Measurements from ENCODE around the gene CLTCL1.

Gene CLTCL1

DNA sequence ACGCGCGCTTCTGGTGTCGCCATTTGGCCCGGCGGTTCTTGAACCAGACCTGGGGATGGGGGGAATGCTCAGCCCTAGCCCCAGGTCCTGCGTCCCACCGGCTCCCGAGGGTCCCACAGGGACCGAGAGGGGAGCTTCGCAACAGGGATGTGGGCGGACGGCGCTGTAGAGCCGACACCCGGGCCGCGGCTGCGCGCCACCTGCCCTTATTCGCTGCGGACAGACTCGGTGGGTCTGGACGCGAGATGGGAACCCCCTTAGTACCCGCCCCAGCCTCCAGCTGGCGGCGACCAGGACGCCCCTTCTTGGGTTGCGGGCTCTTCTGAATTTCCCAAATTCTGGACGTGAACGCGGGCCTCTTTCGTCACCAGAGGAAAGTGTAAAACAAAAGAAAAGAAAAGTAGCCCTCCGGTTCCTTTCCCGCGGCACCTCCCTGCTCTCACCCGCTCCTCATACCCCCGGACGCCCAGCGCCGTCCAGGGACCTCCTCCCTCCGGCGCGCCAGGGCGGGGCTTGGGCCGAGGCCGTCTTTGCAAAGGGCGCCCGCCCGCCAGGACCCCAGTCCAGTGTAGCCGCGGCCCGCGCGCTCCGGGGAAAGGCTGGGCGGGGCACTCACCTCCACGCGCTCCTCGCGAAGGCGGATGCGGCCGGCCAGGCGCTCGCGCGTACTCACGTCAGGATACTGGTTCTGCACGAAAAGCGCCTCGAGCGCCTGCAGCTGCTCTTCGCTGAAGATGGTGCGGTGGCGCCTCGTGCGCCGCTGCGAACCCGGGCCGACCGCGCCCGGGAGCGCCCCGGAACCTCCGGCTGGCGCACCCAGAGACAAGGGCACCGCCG is 142.3 kb downstream of the CLTCL1 start:
- DNase-seq: no peak

GRCh38 chr22:19148417-19149046 is 143.0 kb downstream of the CLTCL1 start:
- no peak for DNase-seq

- no peak for DNase-seq
These were observed 144.2 kb downstream of the CLTCL1 start for GRCh38 chr22:19147195-19147780.

GRCh38 chr22:19146215-19146968 is 145.1 kb downstream of the CLTCL1 start:
- no peak for DNase-seq

GRCh38 chr22:19143967-19144400 is 147.5 kb downstream of the CLTCL1 start:
- no peak for DNase-seq

- DNase-seq: no peak
These were observed 148.3 kb downstream of the CLTCL1 start for GRCh38 chr22:19143212-19143611.

- DNase-seq: no peak
These were observed 149.1 kb downstream of the CLTCL1 start for GRCh38 chr22:19142394-19142793.

DNA sequence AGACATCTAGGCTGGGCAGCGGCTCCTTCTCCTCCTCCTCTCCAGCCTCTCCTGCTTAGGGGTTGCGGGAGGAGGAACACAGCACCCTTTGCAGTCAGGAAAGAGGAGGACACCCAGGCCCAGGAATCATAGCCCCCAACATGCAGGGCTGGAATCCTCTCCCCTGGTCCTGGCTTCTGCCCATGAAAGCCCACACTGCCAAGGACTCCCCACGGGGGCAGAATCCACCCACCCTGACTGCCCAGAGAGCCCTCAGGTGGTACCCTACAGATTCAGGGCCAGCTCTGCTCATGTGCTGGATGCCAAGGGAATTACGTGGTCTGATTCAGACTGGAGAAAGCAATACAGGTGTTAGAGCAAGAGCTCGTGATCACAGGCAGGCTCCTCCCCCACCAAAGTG is 151.5 kb downstream of the CLTCL1 start:
- DNase-seq: no peak

GRCh38 chr22:19139001-19139356 is 152.5 kb downstream of the CLTCL1 start:
- no peak for DNase-seq

- no peak for DNase-seq
These were observed 153.1 kb downstream of the CLTCL1 start for GRCh38 chr22:19138217-19139000.

GRCh38 chr22:19137384-19138216 is 153.9 kb downstream of the CLTCL1 start:
- no peak for DNase-seq

- DNase-seq: no peak
These were observed 154.6 kb downstream of the CLTCL1 start for GRCh38 chr22:19136915-19137314.

DNA sequence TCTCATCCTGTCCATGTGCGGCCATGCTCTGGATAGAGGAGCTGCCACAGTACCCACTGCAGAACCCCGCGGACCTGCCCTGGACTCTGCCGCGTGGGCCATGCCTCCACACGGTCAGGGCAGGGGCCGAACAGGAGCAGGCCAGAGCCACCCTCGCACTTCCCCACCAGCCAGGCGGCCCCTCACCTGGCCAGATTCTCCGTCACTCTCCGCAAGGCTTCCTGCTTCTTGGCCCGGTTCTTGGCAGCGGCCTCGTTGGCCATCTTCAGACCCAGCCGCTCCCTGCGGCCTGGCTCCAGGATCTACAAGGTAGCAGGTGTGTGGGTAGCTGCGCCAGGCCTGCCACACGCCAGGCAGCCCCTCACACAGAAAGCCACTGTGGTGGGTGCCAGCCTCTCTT is 156.6 kb downstream of the CLTCL1 start:
- no peak for DNase-seq

- DNase-seq: no peak
These were observed 157.2 kb downstream of the CLTCL1 start for GRCh38 chr22:19134176-19134831.

DNA sequence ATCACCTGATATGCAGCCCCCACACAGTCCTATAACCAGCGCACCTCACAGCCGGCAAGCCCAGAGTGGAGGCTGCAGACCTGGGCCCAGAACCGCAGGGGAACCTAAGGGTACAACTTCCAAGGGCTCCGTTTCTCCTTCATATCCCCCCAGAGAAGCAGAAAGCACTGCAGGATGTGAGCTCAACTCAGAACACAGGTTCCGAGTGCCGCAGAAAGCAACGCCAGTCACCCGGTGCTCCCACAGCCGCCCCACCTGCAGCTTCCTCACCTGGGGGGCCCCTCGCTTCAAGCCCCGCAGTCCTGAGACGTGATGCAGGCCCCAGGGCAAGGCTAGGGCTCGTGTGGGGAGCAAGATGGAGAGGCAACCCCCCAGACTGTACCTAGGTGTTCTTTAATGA is 158.0 kb downstream of the CLTCL1 start:
- DNase-seq: no peak

- DNase-seq: no peak
These were observed 158.7 kb downstream of the CLTCL1 start for GRCh38 chr22:19132693-19133400.

- DNase-seq: no peak
These were observed 159.4 kb downstream of the CLTCL1 start for GRCh38 chr22:19132153-19132552.

- no peak for DNase-seq
These were observed 159.9 kb downstream of the CLTCL1 start for GRCh38 chr22:19131685-19132015.

DNA sequence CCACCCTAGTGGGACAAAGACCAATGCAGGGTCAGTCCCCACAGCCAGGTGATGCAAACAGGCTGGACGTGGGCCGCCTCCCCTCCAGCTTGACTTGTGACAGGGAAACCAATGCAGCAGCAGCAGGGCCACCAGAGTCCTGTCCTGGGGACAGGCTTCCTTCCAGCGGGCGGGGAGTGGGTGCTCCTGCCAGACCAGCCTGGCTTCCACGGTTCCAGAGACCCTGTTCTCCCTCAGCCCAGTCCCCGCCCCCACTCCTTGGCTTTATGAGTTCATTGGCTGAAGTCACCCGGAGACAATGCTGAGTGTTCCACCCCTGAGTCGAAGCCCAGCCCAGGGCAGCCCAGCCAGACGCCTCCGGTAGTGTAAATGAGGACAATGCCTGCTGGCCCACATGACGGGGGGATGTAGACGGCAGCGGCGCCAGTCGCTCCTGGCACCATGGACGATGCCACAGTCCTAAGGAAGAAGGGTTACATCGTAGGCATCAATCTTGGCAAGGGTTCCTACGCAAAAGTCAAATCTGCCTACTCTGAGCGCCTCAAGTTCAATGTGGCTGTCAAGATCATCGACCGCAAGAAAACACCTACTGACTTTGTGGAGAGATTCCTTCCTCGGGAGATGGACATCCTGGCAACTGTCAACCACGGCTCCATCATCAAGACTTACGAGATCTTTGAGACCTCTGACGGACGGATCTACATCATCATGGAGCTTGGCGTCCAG is 160.4 kb downstream of the CLTCL1 start, which contains the start of gene TSSK2:
TSS of gene TSSK2 (plus strand) at position 350 of the 726 bp plus-strand sequence. CDS start at position 442, 92 bp downstream.
- no peak for DNase-seq

- DNase-seq: no peak
These were observed 161.6 kb downstream of the CLTCL1 start for GRCh38 chr22:19129871-19130270.

All from fibroblast of upper back skin (primary cell).